ENCODE results near the gene ZNF780A. TPM values are rescaled to one million over a fixed set of nuclear protein-coding genes. Genes with fewer than 3 reads are reported as not detected.

ZNF780A gene
- total and polyA plus RNA-seq, 2 donors (not counting 1 experiment from before 2014, with no cell fraction given) = 14.7 to 17.3 TPM

GRCh38 chr19:40088299-40089047, 2.3 kb downstream of the ZNF780A start:
- Histone ChIP-seq H3K9me3 (ENCODE audit: control insufficient read depth, insufficient read depth, low read depth, low read length) (no peaks in the 10 kb centered on the region), H3K27me3 (ENCODE audit: control insufficient read depth, insufficient read depth, low read length) (no peaks in the 10 kb centered on the region), H3K27ac (ENCODE audit: insufficient read depth, low read length) (no peak overlapping the region), H3K79me2 (ENCODE audit: control insufficient read depth, insufficient read depth, low read length) (peaks cover 8% of the 10 kb centered on the region), H3K9ac (ENCODE audit: insufficient read depth, low read length) (no peak overlapping the region), H2AFZ (ENCODE audit: low read length) (no peak overlapping the region), H3K36me3 (ENCODE audit: control insufficient read depth, insufficient read depth, low read length) (no peaks in the 10 kb centered on the region), H3K4me3 (replicated peaks in 1 of 4; ENCODE audit: control extremely low read depth in 1 of 4, insufficient read depth in 1 of 4, low read depth in 3 of 4, low read length in 4 of 4) (no peak overlapping the region), H4K20me1 (ENCODE audit: control insufficient read depth, extremely low read depth, insufficient read depth, low read length) (no peaks in the 10 kb centered on the region), H3K4me2 (ENCODE audit: extremely low read depth, insufficient read depth, low read length) (no peak overlapping the region), H3K4me1 (ENCODE audit: control insufficient read depth, extremely low read depth, insufficient read depth, low read length) (peaks cover 2% of the 10 kb centered on the region)
- TF ChIP-seq EZH2 (IDR thresholded peaks at IDR 0.05; ENCODE audit: low read length, missing control alignments) (no peak), CTCF (conservative IDR thresholded peaks at IDR 0.05 in 1 of 2, IDR thresholded peaks at IDR 0.05 in 1 of 2; ENCODE audit: low read depth in 1 of 2, low read length in 2 of 2) (no peak)
- no peak for DNase-seq (ENCODE audit: low read depth in 2 of 2)

- Histone ChIP-seq H3K4me1 (ENCODE audit: control insufficient read depth, extremely low read depth, insufficient read depth, low read length) (no peaks in the 10 kb centered on the region), H3K27me3 (ENCODE audit: control insufficient read depth, insufficient read depth, low read length) (no peaks in the 10 kb centered on the region), H3K4me2 (ENCODE audit: extremely low read depth, insufficient read depth, low read length) (no peak overlapping the region), H3K79me2 (ENCODE audit: control insufficient read depth, insufficient read depth, low read length) (peaks cover 8% of the 10 kb centered on the region), H3K27ac (ENCODE audit: insufficient read depth, low read length) (no peak overlapping the region), H2AFZ (ENCODE audit: low read length) (no peak overlapping the region), H4K20me1 (ENCODE audit: control insufficient read depth, extremely low read depth, insufficient read depth, low read length) (no peaks in the 10 kb centered on the region), H3K4me3 (replicated peaks in 1 of 4; ENCODE audit: control extremely low read depth in 1 of 4, insufficient read depth in 1 of 4, low read depth in 3 of 4, low read length in 4 of 4) (no peak overlapping the region), H3K9ac (ENCODE audit: insufficient read depth, low read length) (no peak overlapping the region), H3K9me3 (ENCODE audit: control insufficient read depth, insufficient read depth, low read depth, low read length) (no peaks in the 10 kb centered on the region), H3K36me3 (ENCODE audit: control insufficient read depth, insufficient read depth, low read length) (no peaks in the 10 kb centered on the region)
- DNase-seq (ENCODE audit: low read depth in 2 of 2) = no peak
- no peak for TF ChIP-seq EZH2 (IDR thresholded peaks at IDR 0.05; ENCODE audit: low read length, missing control alignments)
- TF ChIP-seq CTCF (conservative IDR thresholded peaks at IDR 0.05 in 1 of 2, IDR thresholded peaks at IDR 0.05 in 1 of 2; ENCODE audit: low read depth in 1 of 2, low read length in 2 of 2) = no peak
Measured at GRCh38 chr19:40084948-40085347, 5.8 kb downstream of the ZNF780A start.

- H3K4me3 ChIP-seq (replicated peaks in 1 of 4; ENCODE audit: control extremely low read depth in 1 of 4, insufficient read depth in 1 of 4, low read depth in 3 of 4, low read length in 4 of 4) = no peak overlapping the region
- no peaks in the 10 kb centered on the region for H3K79me2 ChIP-seq (ENCODE audit: control insufficient read depth, insufficient read depth, low read length)
- TF ChIP-seq CTCF (conservative IDR thresholded peaks at IDR 0.05 in 1 of 2, IDR thresholded peaks at IDR 0.05 in 1 of 2; ENCODE audit: low read depth in 1 of 2, low read length in 2 of 2) (no peak), EZH2 (IDR thresholded peaks at IDR 0.05; ENCODE audit: low read length, missing control alignments) (no peak)
- no peak overlapping the region for H3K27ac ChIP-seq (ENCODE audit: insufficient read depth, low read length)
- no peak overlapping the region for H3K9ac ChIP-seq (ENCODE audit: insufficient read depth, low read length)
- H4K20me1 ChIP-seq (ENCODE audit: control insufficient read depth, extremely low read depth, insufficient read depth, low read length) = no peaks in the 10 kb centered on the region
- H3K36me3 ChIP-seq (ENCODE audit: control insufficient read depth, insufficient read depth, low read length) = peaks cover 4% of the 10 kb centered on the region
- H3K4me1 ChIP-seq (ENCODE audit: control insufficient read depth, extremely low read depth, insufficient read depth, low read length) = no peaks in the 10 kb centered on the region
- H3K9me3 ChIP-seq (ENCODE audit: control insufficient read depth, insufficient read depth, low read depth, low read length) = no peaks in the 10 kb centered on the region
- no peak for DNase-seq (ENCODE audit: low read depth in 2 of 2)
- no peaks in the 10 kb centered on the region for H3K27me3 ChIP-seq (ENCODE audit: control insufficient read depth, insufficient read depth, low read length)
- no peak overlapping the region for H3K4me2 ChIP-seq (ENCODE audit: extremely low read depth, insufficient read depth, low read length)
- H2AFZ ChIP-seq (ENCODE audit: low read length) = no peak overlapping the region
Measured at GRCh38 chr19:40081411-40081810, 9.3 kb downstream of the ZNF780A start.
